Activated CD4-positive, alpha-beta T cell treated with anti-CD3 and anti-CD28 coated beads, Interleukin-2, amount 10 ng/mL, durations not matched to agents 7 days and 5 days (primary cell): ENCODE measurements around the gene KHDC4. TPM values are rescaled to one million over a fixed set of nuclear protein-coding genes. Genes with fewer than 3 reads are reported as not detected.

Source experiments
- CTCF ChIA-PET: fragments of 350-600 bp; sonication (Branson Sonifier 250); formaldehyde crosslinking; loops from one replicate; lab custom pipeline; 2021; ENCODE audit warnings: antibody characterized with exemption; lab: Charles Lee
- POLR2A ChIA-PET: fragments of 350-600 bp; sonication (Branson Sonifier 250); formaldehyde crosslinking; loops from one replicate; lab custom pipeline; 2021; ENCODE audit warnings: antibody characterized with exemption; lab: Charles Lee
- DNase-seq: peaks from one replicate; pipeline ENCODE4 v3.0.0-alpha.2; 2020
- H3K27ac Mint-ChIP-seq: one replicate; pipeline ENCODE4 v1.8.0; 2021; ENCODE audit warnings: mild to moderate bottlenecking, moderate library complexity, mixed read lengths
- H3K27me3 Mint-ChIP-seq: one replicate; pipeline ENCODE4 v1.8.0; 2021; ENCODE audit warnings: mixed read lengths
- H3K36me3 Mint-ChIP-seq: one replicate; pipeline ENCODE4 v1.8.0; 2021; ENCODE audit warnings: low read depth, mixed read lengths
- H3K4me1 Mint-ChIP-seq: one replicate; pipeline ENCODE4 v1.8.0; 2021; ENCODE audit warnings: mixed read lengths
- H3K4me3 Mint-ChIP-seq: one replicate; pipeline ENCODE4 v1.8.0; 2021; ENCODE audit warnings: mild to moderate bottlenecking, moderate library complexity, mixed read lengths
- H3K9me3 Mint-ChIP-seq: one replicate; pipeline ENCODE4 v1.8.0; 2021; ENCODE audit warnings: mixed read lengths
- total RNA-seq, 2 experiments: library from RNA; stranded (reverse); gene quantifications; one replicate each; pipeline ENCODE4 v1.2.3, GENCODE V29; 2021

Gene KHDC4
- total RNA-seq, 2 experiments from 2014 or later = 66.3 to 67.3 TPM

DNA sequence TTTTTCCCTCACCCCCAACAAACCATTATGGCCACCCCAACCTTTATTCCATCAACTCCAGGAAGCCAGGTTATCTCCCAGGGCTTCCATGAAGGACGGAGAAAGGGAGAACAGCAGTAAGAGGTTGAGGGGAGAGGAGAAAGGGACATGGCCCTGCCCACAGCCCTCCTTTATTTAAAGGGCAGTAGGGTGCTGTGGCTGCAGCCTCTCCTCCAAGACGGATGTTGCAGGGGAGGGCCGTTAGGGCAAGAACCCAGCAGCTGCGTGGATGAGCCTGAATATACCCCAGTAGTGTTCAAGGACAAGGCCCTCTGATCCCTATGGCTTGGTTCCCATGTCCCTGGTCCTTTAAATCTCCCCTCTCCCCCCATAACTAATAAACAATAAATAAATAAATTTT is 13.1 kb upstream of the KHDC4 start:
- Mint-ChIP-seq H3K4me3 (peak overlapping the region; percentile 13), H3K36me3 (peaks cover 47% of the 10 kb centered on the region), H3K4me1 (peaks cover 38% of the 10 kb centered on the region), H3K27ac (peak overlapping the region; percentile 83), H3K9me3 (no peaks in the 10 kb centered on the region), H3K27me3 (no peaks in the 10 kb centered on the region)
- DNase-seq = no peak
- CTCF ChIA-PET = interaction anchor here (0.8 to 2.0 kb wide), 2 partner anchors 14 to 31 kb away, joined by 4 to 6 read pairs; partner anchors contain the start of genes ARHGEF2 and KHDC4
- POLR2A ChIA-PET = interaction anchor here (0.9 kb wide), 1 partner anchor 13 kb away, joined by 3 read pairs; no protein-coding TSS in a partner anchor

DNA sequence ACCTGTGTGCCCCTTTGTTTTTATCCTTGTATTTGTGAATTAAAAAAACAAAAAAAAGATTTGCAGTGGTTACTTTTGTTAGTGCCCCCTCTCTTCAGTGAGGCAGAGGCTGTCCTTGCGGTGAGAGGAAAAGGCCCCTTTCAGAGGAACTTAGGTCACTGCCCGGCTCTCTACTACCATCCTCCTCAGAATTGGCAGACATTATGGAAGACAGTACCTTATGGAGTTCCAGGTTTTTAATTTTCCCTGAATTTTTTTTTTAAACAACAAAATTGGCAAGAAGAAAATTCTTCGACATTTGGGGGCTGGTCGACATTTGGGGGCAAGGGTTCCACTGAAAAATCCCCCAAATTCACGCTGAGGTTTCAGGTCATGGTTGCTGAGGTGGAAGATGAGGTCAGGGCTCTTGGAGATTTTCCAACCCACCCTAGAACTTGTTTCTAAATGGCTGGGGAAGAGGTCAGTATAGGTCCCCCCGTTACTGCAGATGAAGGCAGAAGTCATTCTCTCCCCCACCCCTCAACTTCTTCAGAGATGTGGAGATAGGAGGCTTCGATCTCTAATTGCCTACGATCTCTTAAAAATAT is 12.5 kb upstream of the KHDC4 start:
- no peak for DNase-seq
- Mint-ChIP-seq H3K9me3 (no peaks in the 10 kb centered on the region), H3K27me3 (no peaks in the 10 kb centered on the region), H3K4me1 (peaks cover 44% of the 10 kb centered on the region), H3K36me3 (peaks cover 41% of the 10 kb centered on the region), H3K27ac (peak overlapping the region; percentile 83), H3K4me3 (peak overlapping the region; percentile 40)
- CTCF ChIA-PET = interaction anchor here (0.7 to 1.8 kb wide), 8 partner anchors 8 to 120 kb away, joined by 3 to 12 read pairs (median 4); partner anchors contain the start of gene KHDC4
- POLR2A ChIA-PET = interaction anchor here (1.0 kb wide), 2 partner anchors 22 to 31 kb away, joined by 4 read pairs; partner anchors contain the start of gene ARHGEF2

DNA sequence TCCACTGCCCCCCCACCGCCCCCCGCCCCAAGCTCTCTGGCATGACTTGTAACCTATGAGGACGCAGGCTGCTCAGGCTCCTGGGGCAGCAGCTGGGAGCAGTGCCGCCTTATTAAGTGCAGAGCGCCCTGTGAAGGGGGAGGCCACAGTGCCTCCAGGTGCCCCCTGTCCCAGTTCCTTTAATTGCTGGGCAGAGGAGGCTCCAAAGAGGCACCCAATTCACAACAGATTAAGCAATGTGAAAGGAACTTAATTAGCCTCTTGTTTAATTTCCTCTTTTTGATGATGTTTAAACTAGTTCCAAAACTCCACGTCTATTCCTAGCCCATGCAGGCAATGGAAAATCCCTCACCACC is 10.2 kb upstream of the KHDC4 start:
- ChIA-PET CTCF (interaction anchor here (0.6 to 2.2 kb wide), 7 partner anchors 11 to 750 kb away, joined by 3 to 13 read pairs (median 4); partner anchors contain the start of gene KHDC4), POLR2A (no interaction called here)
- Mint-ChIP-seq H3K36me3 (peaks cover 27% of the 10 kb centered on the region), H3K4me1 (peaks cover 61% of the 10 kb centered on the region), H3K27me3 (no peaks in the 10 kb centered on the region), H3K27ac (peak overlapping the region; percentile 92), H3K4me3 (no peak overlapping the region), H3K9me3 (no peaks in the 10 kb centered on the region)
- DNase-seq = no peak

DNA sequence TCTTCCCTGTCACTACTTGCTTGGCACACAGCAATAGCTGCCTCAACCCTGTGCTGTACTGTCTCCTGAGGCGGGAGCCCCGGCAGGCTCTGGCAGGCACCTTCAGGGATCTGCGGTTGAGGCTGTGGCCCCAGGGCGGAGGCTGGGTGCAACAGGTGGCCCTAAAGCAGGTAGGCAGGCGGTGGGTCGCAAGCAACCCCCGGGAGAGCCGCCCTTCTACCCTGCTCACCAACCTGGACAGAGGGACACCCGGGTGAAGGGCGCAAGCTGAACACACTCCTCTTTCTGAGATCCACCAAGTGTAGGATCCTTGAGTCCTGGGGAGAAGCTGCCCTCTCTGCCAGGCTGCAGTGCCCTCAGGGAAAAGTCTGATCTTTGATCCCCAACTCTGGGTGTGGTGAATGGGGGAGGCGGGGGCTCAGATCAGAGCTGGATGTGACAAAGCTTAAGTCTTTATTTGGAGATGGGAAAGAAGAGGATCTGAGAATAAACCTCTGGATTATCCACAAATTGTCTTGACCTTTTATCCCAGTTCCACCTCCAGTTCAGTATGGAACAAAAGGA is 8.4 kb upstream of the KHDC4 start:
- CTCF ChIA-PET = interaction anchor here (1.3 to 2.2 kb wide), 2 partner anchors 46 to 124 kb away, joined by 5 to 13 read pairs; no protein-coding TSS in a partner anchor
- DNase-seq = no peak
- Mint-ChIP-seq H3K9me3 (no peaks in the 10 kb centered on the region), H3K4me1 (peaks cover 64% of the 10 kb centered on the region), H3K36me3 (peaks cover 23% of the 10 kb centered on the region), H3K27me3 (no peaks in the 10 kb centered on the region), H3K27ac (peak overlapping the region; percentile 80), H3K4me3 (no peak overlapping the region)
- POLR2A ChIA-PET = no interaction called here

DNA sequence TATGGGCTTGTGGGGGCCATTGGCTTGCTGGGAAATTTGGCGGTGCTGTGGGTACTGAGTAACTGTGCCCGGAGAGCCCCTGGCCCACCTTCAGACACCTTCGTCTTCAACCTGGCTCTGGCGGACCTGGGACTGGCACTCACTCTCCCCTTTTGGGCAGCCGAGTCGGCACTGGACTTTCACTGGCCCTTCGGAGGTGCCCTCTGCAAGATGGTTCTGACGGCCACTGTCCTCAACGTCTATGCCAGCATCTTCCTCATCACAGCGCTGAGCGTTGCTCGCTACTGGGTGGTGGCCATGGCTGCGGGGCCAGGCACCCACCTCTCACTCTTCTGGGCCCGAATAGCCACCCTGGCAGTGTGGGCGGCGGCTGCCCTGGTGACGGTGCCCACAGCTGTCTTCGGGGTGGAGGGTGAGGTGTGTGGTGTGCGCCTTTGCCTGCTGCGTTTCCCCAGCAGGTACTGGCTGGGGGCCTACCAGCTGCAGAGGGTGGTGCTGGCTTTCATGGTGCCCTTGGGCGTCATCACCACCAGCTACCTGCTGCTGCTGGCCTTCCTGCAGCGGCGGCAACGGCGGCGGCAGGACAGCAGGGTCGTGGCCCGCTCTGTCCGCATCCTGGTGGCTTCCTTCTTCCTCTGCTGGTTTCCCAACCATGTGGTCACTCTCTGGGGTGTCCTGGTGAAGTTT is 7.8 kb upstream of the KHDC4 start:
- Mint-ChIP-seq H3K27me3 (no peaks in the 10 kb centered on the region), H3K9me3 (no peaks in the 10 kb centered on the region), H3K27ac (peak overlapping the region; percentile 80), H3K4me3 (no peak overlapping the region), H3K4me1 (peaks cover 59% of the 10 kb centered on the region), H3K36me3 (peaks cover 19% of the 10 kb centered on the region)
- no peak for DNase-seq
- CTCF ChIA-PET = interaction anchor here (1.3 to 5.7 kb wide), 2 partner anchors 47 to 124 kb away, joined by 5 to 33 read pairs; no protein-coding TSS in a partner anchor
- POLR2A ChIA-PET = no interaction called here

DNA sequence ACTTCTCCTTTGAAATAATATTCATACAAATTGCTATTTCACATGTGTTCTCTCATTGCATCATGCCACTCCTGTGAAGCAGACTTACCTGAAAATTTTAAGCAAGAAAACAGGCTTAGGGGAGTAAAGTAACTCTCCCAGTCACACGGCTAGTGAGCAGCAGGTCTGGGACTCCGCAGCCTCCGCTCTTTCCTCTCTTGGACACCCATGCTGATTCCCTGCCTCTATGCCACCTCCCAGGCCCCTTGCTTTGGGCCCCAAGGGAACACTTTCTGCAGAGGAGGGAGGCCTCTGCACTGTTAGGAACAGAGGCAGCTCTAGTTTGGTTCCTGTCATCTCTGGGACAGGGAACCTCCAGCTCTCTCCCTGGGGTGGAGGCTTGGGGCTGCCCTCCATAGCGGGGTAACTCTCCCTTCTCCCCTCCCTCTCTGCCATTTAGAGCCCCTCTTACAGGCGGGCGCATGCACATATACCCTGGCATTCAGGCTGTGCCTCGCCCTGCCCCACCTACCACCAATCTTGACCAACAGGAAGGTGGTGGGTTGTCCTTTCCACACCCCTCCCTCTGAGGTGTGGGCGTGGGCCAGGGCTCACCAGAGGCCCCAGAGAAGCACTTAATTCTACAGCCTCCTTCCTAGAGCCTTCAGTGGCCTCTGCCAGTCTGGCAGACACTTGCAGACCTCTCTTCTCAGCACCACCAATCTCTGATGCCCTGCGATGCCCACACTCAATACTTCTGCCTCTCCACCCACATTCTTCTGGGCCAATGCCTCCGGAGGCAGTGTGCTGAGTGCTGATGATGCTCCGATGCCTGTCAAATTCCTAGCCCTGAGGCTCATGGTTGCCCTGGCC is 7.0 kb upstream of the KHDC4 start, which contains the start of gene RXFP4:
RXFP4 (plus strand) TSS at position 646 of the 852 bp plus-strand sequence; CDS start at position 718, 72 bp downstream.
- no peaks in the 10 kb centered on the region for H3K9me3 Mint-ChIP-seq
- peak within 1 kb of the TSS; percentile 80 for H3K27ac Mint-ChIP-seq
- peaks cover 51% of the 10 kb centered on the region for H3K4me1 Mint-ChIP-seq
- peaks cover 11% of the 10 kb centered on the region for H3K36me3 Mint-ChIP-seq
- CTCF ChIA-PET = interaction anchor here (1.0 to 5.7 kb wide), 4 partner anchors 10 to 125 kb away, joined by 3 to 33 read pairs (median 4); no protein-coding TSS in a partner anchor
- no peak within 1 kb of the TSS for H3K4me3 Mint-ChIP-seq
- no peaks in the 10 kb centered on the region for H3K27me3 Mint-ChIP-seq
- POLR2A ChIA-PET = no interaction called here
- no peak for DNase-seq

DNA sequence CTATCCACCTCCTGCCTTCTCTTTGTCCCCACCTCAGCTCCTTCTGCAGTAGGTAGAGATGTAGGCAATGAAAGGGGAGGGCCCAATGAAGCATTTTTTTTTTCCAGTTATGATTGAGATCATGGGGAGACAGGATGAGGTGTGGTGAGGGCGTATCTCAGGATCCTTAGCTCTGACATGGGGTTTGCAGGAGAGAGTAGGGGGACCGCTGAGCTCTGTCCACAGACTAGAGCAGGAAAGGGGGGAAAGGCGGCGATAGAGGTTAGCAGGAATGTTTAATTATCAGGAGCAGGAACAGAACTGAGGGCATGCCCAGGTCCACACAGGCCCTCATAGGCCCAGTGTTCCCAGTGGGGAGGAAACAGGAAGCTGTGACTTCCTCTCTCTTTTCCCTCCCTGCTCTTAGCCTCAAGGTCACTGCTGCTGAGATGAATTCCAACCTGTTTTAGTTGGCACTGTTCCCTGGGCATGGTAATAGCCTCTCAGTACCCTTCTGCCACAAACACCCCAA is 6.3 kb upstream of the KHDC4 start:
- H3K27ac Mint-ChIP-seq = peak overlapping the region; percentile 80
- no peak overlapping the region for H3K4me3 Mint-ChIP-seq
- H3K4me1 Mint-ChIP-seq = peaks cover 48% of the 10 kb centered on the region
- no peaks in the 10 kb centered on the region for H3K27me3 Mint-ChIP-seq
- DNase-seq = no peak
- CTCF ChIA-PET = interaction anchor here (0.6 to 5.7 kb wide), 6 partner anchors 9 to 126 kb away, joined by 3 to 33 read pairs (median 4); no protein-coding TSS in a partner anchor
- H3K36me3 Mint-ChIP-seq = peaks cover 8% of the 10 kb centered on the region
- POLR2A ChIA-PET = interaction anchor here (0.6 to 1.3 kb wide), 2 partner anchors 8 to 49 kb away, joined by 3 to 4 read pairs; no protein-coding TSS in a partner anchor
- H3K9me3 Mint-ChIP-seq = no peaks in the 10 kb centered on the region

DNA sequence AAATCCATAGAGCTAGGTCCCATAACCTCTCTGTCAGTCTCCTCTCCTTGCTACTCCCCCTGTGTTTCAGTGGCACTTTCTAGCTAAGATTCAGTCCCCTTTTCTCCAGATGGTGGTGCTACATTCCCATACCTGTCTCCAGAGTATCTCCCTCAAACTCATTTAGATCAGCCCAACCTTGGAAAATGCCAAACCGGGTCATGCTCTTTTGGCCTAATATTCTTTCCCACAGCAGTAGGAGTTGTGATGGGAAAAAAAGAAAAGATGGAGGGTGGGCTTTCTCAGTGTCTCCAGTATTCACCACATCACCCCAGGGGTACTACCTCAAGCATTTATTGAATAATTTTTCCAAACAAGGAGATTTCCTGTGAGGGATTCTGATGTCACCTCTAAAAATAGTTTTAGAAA is 4.0 kb upstream of the KHDC4 start:
- no peak overlapping the region for H3K4me3 Mint-ChIP-seq

DNA sequence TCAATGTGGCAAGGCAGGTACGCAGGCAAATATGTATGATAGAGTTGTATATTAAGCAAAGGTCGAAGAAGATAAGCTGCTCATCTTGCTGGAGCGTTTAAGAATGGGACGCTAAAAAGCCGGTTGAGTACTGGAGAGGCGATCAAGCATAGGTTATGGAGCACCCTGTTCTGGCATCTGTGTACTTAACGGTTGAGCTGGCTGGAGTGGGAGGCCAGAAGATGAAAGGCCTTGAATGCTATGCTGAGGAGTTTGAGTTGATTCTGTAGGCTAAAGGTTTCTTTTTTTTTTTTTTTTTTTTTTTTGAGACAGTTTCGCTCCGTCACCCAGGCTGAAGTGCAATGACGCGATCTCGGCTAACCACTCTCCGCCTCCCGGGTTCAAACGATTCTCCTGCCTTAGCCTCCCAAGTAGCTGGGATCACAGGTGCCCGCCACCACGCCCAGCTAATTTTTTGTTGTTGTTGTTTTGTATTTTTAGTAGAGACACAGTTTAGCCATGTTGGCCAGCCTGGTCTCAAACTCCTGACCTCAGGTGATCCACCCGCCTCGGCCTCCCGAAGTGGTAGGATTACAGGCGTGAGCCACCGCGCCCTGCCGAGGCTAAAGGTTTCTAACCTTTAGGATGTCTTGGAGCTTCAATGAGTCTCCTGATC is 850 bp upstream of the KHDC4 start:
- Mint-ChIP-seq H3K27me3 (no peaks in the 10 kb centered on the region), H3K27ac (no peak overlapping the region), H3K4me1 (peaks cover 45% of the 10 kb centered on the region), H3K36me3 (peaks cover 21% of the 10 kb centered on the region), H3K4me3 (no peak overlapping the region), H3K9me3 (no peaks in the 10 kb centered on the region)
- POLR2A ChIA-PET = interaction anchor here (1.4 kb wide), 1 partner anchor 54 kb away, joined by 7 read pairs; no protein-coding TSS in a partner anchor
- no peak for DNase-seq
- CTCF ChIA-PET = interaction anchor here (0.6 to 2.5 kb wide), 9 partner anchors 9 to 162 kb away, joined by 3 to 9 read pairs (median 5); partner anchors contain the start of gene ARHGEF2

More for the DNA sequence above, 4.0 kb upstream of the KHDC4 start:
- no peaks in the 10 kb centered on the region for H3K36me3 Mint-ChIP-seq
- no peaks in the 10 kb centered on the region for H3K27me3 Mint-ChIP-seq
- POLR2A ChIA-PET = interaction anchor here (0.5 to 1.3 kb wide), 3 partner anchors 38 to 51 kb away, joined by 3 to 4 read pairs (median 3); no protein-coding TSS in a partner anchor
- CTCF ChIA-PET = interaction anchor here (0.6 to 5.7 kb wide), 13 partner anchors 8 to 336 kb away, joined by 3 to 33 read pairs (median 4); partner anchors contain the start of gene ARHGEF2
- peak overlapping the region; percentile 10 for H3K27ac Mint-ChIP-seq
- peak; percentile 67 for DNase-seq
- H3K4me1 Mint-ChIP-seq = peaks cover 41% of the 10 kb centered on the region
- no peaks in the 10 kb centered on the region for H3K9me3 Mint-ChIP-seq

DNA sequence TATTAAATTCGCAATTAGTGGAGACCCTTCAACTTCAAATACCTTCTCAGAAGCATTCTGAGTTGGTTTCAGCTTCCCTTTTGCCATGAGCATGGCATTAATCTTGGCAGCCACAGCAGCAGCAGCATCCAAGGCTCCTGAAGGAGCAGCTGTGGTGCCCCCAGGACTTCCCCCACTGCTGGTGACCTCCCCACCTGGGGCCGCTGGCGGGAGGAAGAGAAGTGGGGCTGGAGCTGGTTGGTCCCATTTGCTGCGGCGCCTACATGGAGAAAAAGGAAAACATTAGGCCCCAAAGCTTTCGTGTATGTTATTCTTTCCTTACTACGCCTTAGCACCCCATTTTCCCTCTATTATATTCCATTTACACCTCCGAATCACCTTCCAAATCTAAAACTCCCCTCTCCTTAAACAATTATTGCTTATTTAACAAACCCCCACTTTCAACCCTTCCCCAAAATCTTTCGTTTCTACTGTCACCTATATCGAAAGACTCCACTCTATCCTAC is 569 bp downstream of the KHDC4 start:
- ChIA-PET CTCF (interaction anchor here (0.6 to 2.8 kb wide), 9 partner anchors 11 to 163 kb away, joined by 3 to 18 read pairs (median 7); partner anchors contain the start of gene ARHGEF2), POLR2A (interaction anchor here (0.6 to 1.4 kb wide), 2 partner anchors 34 to 75 kb away, joined by 3 read pairs; no protein-coding TSS in a partner anchor)
- peaks cover 28% of the 10 kb centered on the region for H3K36me3 Mint-ChIP-seq
- no peak overlapping the region for H3K27ac Mint-ChIP-seq
- H3K9me3 Mint-ChIP-seq = no peaks in the 10 kb centered on the region
- H3K4me1 Mint-ChIP-seq = peaks cover 48% of the 10 kb centered on the region
- H3K4me3 Mint-ChIP-seq = no peak overlapping the region
- H3K27me3 Mint-ChIP-seq = no peaks in the 10 kb centered on the region
- DNase-seq = no peak
